Stimulated activated CD8-positive, alpha-beta memory T cell treated with anti-CD3 and anti-CD28 coated beads, Interleukin-7, amount 100 ng/mL, for 4 hours (primary cell): ENCODE measurements around the gene LRRC70.
"Not testable (repeated sequence)": the region's sequence is repeated elsewhere in the genome, so short reads cannot be mapped to it uniquely, and the experiment has no call there.

Experiments used
- DNase-seq, 2 donors: peaks; one replicate each; pipeline ENCODE4 v3.0.0-alpha.2; 2020; ENCODE audit warnings: low read depth in 2 of 2

Gene LRRC70

DNA sequence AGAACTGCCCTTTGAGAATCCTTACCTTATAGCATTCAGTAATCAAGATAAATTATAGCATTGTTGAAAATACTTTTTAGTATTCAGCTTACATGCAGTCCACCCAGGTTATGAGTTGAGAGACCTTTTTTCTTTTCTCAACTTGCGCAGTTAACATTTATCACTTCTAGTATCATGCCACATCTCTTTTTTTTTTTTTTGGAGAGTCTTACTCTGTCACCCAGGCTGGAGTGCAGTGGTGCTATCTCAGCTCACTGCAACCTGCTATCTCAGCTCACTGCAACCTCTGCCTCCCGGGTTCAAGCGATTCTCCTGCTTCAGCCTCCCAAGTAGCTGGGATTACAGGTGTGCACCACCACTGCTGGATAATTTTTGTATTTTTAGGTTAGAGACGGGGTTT lies 29.0 kb downstream of the LRRC70 start:
- DNase-seq: no peak

DNA sequence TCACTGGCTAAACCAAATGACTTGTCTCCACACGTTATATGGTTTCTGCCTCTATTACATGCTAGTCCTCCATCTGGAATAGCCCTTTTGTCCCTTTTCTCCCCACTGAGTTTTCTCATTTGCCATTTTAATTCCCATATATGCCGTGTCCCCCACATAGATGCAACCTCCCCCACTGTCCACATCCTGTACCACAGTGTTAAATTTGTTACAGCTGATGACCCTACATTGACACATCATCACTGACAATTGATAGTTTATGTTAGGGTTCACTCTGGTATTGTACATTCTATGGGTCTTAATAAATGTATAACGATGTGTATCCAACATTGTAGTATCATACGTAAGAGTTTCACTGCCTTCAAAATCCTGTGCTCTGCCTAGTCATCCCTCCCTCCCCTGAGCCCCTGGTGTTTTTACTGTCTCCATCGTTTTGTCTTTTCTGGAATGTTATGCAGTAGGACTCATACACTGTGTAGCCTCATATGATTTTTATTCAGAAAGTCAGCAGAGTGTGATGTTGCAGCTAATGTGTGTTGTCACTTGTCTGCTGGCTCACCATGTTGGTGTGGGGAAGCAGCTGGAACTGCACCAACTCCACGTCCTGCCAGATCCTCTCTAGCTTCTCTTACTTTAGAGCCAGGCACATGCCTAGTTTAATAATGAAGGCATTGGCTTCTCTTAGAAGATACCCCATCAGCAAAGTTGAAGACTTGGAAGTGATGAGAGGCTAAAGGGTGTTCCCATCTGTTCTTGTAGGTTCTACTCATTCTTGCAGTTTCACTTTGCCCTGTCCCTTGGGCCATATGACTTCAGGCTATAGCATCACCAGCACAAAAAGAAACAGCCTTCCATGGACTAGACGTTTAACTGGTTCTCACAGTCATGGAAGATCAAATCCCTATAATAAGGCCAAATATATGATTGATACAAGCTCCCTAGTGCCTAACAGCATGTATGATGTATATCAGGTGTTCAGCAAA lies 30.2 kb downstream of the LRRC70 start:
- no peak for DNase-seq

DNA sequence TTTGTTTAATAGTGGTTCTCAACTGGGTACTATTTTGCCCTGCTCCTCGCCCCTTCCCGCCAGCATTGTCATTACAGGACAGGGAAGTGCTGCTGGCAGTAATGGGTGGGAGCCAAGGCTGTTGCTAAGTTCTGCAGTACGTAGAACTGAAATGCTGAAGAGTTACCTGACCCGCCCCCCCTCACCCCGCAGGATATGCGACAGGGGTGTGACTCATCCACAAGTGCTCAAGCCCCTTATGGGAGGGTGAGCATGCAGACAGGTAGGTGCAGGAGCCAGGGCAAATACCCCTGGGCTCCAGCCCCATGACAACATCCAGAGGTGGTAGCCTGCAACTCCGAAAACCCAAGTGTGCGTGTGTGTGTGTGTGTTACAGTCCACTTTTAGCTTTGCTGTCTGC lies 35.7 kb downstream of the LRRC70 start:
- DNase-seq: no peak

DNA sequence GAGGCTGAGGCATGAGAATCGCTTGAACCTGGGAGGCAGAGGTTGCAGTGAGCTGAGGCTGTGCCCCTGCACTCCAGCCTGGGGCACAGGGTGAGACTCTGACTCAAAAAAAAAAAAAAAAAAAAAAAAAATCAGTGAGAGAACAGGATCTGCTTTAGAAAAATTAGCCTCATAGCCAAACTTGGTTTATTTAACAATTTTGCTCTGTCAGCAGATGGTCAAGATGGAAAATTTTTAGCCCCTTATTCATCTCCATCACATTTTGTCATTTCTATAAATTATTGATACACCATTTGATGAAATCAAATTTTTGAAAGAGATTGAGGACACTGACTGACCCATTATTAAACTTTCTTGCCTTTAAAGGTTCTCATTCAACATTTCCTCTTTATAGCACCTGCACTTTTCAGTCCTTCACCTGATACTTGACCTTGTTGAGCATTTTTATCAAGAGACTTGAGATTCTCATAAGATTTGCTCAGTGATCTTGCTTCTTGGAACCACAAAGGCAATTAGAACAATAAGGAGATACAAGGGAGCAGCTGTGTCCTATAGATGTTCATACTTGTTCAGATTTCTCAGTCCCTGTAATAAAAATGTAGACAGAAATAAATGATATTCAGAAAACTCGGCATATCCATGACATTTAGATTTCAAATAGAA lies 38.1 kb downstream of the LRRC70 start:
- no peak for DNase-seq

DNA sequence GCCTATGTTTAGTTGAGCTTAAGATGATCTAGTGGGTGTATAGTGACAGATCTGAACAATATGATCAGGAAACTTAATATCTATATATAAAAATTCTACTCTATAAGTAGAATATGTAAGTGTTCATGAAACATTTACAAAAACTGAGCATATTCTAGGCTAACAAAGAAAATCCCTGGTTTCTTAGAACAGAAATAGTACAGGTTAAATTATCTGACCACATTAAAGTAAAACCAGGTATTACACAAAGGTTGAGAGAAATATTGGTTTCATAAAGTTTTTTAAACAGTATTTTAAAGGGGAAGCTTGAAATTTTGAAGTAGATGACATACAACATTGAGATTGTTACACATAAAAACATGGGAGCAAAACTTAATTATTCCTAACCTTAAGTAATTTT lies 39.3 kb downstream of the LRRC70 start:
- DNase-seq: no peak

DNA sequence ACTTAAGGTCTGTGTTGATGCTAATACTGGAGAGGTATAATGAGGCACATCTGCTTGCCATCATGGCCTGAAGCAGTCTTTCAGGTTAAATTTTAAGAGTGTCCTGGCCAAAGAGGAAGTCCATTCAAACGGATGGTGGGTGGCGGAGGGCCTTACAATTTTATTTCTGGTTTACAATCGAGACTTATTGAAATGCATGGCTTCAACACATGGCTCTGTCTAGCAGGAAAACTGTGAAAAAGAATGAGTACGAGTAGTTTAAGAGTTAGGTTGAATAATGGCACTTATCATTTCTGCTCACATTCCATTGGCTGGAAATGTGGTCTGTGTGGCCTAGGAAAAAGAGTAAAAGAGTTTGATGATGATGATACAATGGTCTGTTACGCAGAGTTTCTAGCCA lies 42.1 kb downstream of the LRRC70 start:
- DNase-seq: no peak

DNA sequence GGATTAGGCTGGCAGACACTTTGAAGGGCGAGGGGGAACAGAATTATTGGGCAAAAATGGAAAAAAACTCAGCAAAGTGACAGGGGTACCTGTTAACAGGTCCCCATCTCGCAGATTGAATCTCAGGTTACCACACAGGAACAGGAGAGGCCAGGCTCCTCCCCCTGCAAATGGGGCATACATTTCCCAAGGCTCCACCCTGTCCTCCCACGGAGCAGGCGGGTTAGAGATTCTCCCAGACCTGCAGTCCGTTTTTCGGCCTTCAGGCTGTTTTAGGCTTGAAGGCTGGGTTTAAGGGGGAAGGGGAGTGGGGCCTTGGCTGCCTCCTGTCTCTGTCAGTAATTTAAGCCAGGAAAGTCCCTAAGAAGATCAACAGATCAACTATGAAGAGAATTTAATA lies 42.7 kb downstream of the LRRC70 start:
- no peak for DNase-seq

DNA sequence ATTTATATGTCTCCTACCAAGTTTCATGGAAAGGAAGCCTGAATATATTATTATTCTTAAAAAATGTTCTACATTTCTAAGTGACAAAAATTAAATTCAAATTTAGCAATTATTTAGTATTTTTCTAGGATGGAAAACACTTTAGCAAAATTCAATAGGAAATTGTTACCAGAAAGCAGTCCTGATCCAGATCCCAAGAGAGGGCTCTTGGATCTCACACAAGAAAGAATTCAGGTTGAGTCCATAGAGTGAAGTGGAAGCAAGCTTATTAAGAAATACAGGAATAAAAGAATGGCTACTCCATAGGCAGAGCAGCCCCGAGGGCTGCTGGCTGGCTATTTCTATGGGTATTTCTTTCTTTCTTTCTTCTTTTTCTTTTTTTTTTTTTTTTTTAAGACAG lies 44.7 kb downstream of the LRRC70 start:
- DNase-seq: no peak

DNA sequence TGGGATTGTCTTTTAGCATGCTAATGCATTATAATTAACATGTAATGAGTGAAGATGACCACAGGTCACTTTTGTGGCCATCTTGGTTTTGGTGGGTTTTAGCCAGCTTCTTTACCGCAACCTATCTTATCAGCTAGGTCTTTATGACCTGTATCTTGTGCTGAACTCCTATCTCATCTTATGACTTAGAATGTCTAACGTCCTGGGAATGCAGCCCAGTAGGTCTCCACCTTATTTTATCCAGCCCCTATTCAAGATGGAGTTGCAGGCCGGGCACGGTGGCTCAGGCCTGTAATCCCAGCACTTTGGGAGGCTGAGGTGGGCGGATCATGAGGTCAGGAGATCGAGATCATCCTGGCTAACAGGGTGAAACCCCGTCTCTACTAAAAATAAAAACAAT lies 45.8 kb downstream of the LRRC70 start:
- DNase-seq: not testable (repeated sequence)

DNA sequence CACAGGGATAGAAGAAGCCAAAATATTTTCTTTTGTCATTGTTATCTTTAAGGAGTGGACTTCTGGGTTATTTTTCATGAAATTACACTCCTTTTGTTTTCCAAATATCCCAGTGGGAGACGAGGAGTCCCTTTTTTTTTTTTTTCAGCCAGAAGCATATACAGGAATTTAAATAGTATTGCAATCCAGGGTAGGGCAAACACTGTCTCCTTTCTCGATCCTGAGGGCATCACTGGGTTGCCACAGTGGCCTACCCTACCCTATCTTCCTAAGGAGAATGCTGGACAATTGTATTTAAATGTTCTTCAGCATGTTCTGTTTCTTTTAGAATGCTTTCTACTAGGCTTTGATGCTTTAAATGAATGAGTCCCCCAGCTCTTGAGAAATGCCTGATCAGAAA lies 47.9 kb downstream of the LRRC70 start:
- no peak for DNase-seq

DNA sequence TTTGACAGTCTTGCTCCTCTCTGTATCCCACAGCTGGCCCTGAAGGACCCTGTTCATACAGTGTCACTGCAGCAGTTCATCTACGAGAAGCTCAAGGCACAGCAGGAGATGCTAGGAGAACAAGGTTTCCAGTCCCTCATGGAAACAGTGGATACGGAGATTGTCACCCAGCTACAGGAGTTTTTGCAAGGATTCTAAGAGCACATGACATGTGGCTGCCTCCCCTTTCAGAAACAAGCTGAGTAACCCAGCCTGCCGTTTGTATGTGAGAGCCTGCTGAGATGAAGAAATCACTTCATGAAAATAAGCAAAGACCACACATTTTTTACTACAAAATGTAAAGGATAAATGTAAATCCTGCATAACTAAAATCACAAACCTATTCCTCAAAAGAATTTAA lies 48.5 kb downstream of the LRRC70 start:
- DNase-seq: no peak

DNA sequence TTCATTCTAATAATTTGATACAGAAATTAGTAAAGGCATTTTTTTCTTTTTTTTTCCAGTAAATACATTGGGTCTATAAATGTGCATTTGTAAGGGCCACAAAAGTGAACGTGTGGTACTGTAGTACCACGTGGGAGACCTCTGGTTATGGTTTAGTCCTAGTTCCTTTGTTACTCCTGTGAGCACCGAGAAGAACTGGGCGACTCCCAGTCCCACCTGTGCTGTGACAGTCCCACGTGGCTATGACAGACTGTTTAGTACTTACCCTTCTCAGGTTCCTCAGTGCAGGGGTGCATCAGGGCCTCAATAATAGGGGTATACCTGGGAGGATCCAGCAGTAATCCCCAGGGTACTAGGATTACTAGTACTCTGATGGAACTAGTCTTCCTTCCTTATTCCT lies 49.3 kb downstream of the LRRC70 start:
- DNase-seq: no peak
